DMS 273 (cell line): Measurements from ENCODE around the gene GGT5.
"Not testable (repeated sequence)": the region's sequence is repeated elsewhere in the genome, so short reads cannot be mapped to it uniquely, and the experiment has no call there.

Experiments
- DNase-seq: peaks from one replicate; lab custom pipeline; 2025; ENCODE audit not compliant: unreplicated experiment; lab: John Stamatoyannopoulos, UW

GGT5 gene

DNA sequence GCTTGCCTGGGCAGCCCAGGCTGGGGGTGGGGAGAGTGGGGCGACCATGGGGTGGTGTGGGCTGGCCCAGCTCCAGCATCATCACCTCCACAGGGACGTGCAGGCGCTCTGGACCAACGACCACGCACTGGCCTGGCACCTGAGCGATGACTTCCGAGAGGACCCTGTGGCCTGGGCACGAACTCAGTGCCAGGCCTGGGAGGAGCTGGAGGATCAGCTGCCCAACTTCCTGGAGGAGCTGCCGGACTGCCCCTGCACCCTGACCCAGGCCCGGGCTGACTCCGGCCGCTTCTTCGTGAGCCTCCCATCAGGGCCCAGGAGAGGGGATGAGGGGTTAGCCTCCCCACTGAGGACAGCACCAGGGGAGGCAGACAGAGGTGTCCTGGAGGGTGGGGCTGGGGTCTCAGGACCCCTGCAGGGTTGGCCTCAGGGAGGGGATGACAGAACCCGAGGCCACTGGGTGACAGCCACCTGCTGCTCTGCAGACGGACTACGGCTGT, 59.8 kb downstream of the GGT5 start:
- DNase-seq, result no peak

DNA sequence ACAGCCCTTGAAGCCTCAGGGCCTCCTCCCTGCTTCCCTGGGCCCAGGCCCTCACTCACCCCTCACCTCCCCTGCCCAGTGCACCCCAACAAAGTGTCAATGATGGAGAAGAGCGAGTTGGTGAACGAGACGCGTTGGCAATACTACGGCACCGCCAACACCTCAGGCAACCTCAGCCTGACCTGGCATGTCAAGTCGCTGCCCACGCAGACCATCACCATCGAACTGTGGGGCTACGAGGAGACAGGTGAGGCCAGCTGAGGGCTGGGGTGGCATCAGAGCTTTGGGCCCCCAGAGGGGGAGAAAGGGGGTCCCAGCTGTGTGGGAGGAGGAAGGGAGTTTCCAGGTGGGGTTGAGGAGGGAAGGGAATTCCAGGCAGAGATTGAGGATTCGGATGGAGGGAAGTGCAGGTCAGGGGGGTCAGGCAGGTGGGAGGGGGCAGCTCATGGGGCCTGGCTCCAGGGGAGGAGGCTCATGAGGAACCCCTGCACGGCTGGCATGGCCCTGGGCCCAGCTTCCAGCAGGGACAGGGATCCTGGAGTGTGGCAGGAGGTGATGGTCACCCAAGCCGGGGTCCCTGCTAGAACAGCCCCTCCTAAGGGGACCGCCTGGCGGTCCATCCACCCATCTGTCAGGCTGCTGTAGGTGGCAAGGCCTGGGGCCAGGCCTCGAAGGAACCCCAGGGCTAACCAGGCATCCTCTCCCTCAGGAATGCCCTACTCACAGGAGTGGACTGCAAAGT, 60.7 kb downstream of the GGT5 start:
- no peak for DNase-seq

DNA sequence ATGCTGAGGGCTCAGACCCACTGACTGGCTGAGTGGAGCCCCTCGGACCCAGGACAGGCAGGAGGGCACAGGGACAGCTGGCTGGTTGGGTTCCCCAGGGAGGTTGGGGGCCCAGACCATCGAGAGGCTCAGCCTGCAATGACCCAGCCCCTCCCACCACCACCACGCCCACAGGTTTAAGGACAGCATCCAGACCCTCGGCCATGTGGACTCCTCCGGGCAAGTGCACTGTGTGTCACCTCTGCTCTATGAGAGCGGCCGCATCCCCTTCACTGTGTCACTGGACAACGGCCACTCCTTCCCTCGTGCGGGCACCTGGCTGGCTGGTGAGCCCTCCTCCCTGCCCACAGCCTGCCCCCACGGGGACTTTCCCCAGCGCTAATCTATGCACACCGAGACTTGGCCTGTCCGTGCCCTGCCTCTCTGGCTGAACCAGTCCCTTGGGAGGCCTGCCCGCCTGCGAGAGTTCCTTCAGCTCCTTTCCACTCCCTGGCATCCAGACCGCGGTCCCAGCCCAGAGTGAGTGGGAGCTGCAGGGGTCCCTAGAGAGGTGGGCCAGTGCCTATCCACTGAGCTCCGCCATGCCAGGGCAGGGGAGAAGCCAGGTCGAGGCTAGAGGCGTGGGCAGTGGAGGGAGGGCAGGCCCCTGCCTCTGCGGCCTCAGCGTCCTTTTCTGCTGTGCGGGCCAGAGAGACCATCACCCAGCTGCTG, 61.4 kb downstream of the GGT5 start:
- peak; percentile 6 for DNase-seq

DNA sequence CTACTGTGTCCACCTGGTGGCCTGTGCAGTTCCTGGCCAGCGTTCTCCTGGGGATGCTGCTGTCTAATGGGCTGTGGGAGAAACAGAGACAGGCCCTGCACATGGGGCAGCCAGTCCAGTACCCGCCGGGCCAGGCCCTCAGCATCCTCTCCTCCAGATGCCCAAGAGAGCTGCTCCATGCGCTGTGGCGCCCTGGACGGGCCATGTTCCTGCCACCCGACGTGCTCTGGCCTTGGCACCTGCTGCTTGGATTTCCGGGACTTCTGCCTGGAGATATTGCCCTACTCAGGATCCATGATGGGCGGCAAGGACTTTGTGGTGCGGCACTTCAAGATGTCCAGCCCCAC, 62.0 kb downstream of the GGT5 start:
- not testable (repeated sequence) for DNase-seq

DNA sequence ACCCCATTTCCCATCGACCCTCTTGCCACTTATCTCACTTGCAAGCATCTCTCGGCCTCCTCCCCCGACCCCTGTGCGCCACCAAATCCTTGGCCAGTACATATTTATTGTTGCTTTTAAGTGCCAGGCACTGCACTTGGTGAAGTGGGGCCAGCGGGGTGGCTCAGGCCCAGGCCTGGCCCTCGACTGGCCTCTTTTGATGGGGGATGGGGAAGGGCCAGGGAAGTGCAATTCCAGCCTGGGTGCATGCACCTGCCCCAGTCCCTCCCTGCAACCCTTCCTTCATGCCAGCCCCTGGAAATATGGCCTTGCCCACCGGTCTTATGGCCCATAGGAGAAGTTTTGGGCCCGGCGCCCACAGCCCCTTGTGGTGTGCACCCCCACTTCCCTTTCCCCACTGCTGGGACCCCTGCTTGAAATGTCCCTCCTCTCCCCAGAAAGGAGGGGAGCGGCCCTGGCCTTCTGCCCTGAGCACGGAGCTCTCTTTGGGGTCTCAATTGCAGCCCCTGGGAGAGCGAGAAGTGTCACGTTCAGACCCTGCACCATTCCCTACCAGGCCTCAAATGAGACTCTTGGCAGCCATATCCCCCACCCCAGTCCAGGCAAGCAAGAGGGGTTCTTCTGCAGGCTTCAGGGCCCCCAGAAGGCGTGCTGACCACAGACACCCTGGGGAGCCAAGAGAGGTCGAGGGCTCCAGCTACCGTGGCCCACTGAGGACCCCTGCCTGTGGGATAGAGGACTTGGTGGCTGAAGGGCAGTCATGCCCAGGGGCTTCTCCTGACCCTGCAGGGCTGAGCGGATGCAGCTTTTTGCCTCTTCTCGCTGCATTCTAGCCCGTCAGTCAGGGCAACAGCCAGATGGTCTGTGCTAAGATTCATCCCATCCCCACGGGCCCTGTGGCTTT, 62.6 kb downstream of the GGT5 start:
- peak; percentile 36 for DNase-seq

DNA sequence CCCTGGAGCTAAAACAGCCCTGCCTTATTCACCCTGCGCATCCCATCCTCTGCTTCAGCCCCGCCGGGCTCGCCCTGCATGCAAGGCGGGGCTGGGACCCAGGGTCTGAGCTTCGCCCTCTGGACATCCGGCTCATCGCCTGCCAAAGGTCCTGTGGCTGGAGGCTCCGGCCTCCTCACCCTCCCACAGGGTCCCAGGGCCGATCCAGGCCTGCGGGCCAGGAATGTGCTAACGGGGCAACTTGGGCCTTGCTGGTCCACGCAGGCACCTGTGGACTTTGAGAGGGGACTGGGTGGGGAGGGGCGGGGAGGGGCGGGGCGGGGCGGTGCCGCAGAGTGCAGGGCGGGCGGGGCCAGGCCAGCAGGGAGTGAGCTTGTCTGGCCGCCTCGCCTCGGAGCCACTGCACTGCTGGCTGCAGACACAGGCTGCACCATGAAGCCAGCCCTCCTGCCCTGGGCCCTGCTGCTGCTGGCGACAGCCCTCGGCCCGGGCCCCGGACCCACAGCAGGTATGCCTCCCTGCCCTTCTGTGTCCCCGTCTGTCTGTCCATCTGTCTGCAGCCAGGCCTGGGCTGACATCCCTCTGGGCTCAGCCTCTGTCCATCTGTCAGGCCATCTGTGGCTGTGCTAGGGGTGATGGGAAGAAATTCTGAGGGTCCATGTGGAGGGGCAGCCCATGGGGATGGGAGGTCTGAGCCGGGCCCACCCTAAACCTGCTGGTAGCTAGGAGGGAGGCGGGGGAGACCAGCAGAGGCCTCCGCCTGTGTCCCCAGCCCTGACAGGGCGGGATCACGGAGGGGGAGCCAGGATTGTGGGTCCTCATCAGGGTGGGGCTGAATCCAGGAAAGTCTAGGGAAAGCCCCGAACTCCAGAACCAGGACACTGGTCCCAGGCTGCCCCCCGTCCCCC, 63.5 kb downstream of the GGT5 start, which contains the start of gene SUSD2:
Gene SUSD2, plus strand, starts transcription at position 400 of the 908 bp plus-strand sequence. Its CDS starts 33 bp downstream, at position 433.
- peak; percentile 93 for DNase-seq

DNA sequence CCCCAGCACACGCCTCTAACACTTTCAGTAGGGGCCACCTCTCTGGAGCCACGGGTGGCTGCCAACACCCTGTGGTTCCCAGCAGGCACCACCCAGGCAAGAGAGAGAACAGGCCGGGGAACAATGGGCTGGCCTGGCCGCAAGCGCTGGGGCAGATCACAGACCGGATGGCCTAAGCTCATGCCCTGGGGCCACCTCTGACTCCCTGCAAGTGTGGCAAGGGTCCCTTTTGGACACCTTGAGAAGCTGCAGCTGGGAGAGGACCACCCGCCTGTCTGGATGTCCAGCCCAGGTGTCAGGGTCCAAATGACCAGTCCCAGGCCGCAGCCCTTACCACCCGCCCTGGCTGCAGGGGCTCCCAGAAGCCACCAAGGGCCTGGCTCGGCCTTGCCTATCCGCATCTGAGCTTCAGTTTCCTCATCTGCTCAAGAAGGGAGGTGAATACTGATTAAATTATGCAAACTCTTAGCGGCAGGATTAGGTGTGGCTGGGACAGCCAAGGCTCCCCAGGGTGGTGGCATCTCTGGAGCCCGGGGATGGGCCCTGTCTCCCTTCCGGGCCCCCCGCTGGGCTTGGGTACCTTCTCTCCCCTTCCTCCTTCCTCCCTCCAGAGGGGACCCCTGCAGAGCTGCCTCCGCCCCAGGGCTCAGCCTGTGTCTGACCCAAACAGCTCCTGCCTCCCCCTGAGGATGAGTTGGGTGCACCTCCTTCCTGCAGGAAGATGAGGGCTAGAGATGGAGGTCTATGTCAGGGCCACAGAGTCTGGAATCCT, 64.4 kb downstream of the GGT5 start:
- no peak for DNase-seq

DNA sequence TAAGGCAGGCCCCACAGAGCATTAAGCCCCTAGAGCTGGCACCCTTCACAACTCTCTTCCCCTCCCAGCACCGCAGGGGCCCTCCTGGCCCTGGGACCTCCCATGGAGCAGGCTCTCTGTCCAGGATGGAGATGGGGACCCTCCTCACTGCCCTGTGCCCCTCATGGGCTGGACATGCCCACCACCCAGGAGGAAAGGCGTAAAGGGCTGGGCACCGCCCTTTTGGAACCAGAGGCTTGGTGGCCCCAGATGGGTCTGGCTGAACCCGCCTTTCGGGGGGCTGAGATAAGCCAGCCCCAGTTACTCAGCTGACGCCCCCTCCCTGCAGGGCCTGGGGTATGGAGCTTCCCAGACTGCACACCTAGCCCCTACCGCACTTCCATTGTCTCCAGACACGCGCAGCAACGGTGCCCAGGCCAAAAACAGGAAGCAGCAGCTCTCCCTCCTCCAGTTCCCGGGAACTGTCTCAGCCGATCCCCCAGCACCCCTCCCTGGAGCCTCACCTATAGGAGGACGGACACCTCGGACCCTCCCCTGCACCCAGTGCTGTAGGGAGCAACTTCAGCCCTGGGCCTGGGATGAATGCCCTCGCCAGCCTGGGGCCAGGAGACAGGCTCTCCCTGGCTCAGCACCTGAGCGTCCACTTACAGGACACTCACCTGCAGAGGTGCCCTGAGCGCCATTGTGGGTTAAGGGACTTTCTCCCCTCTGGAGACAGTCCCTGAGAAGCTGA, 65.2 kb downstream of the GGT5 start:
- DNase-seq, result no peak

DNA sequence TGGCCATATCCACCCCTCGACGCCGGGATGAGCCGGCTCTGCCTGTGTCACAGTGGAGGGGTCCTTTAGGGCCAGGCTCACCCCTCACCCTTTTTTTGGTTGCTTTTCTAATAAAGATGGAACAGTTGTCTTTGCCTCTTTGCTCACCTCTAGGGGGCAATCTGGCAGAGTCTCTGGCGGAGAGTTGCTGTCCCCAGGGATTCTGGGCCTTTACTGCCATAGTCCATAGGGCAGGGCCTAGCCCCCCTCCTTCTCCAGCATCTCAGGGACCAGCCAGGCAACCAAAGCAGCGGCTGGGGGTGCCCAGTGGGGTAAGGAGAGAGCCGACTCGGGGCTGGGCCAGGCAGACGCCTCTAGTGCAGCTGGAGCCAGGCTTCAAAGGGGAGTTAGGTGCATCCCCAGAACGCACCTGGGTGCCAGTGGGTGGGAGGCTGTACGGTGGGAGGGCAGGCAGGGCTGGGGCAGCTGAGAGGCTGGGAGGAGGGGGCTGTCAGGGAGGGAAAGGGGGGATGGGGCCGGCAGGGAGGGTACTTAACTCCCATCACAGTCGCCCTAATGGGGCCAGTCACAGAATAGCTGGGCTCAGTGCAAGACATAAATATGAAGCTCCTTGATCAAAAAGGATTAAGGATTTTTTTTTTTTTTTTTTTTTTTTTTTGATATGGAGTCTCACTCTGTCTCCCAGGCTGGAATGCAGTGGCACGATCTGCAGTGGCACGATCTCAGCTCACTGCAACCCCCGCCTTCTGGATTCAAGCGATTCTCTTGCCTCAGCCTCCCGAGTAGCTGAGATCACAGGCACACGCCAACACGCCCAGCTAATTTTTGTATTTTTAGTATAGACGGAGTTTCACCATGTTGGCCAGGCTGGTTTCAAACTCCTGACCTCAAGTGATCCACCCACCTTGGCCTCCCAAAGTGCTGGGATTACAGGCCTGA, 66.1 kb downstream of the GGT5 start:
- DNase-seq, result peak; percentile 54

DNA sequence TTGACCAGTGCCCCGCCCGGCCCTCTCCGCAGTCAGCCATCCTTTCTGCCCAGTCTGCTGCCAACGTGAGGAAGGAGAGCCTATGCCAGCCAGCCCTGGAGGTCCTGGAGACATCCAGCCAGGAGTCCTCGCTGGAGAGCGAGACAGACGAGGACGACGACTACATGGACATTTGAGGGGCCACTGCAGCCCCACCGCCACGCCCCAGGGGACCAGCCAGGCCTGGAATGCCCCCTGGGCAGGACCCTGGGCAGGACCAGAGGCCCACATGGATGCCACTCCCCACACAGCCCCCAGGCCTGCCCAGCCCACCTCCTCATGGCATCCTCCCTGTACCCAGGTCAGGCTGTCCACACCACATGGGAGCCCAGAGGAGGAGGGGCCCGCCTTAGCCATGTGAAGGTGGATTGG, 66.9 kb downstream of the GGT5 start:
- no peak for DNase-seq

DNA sequence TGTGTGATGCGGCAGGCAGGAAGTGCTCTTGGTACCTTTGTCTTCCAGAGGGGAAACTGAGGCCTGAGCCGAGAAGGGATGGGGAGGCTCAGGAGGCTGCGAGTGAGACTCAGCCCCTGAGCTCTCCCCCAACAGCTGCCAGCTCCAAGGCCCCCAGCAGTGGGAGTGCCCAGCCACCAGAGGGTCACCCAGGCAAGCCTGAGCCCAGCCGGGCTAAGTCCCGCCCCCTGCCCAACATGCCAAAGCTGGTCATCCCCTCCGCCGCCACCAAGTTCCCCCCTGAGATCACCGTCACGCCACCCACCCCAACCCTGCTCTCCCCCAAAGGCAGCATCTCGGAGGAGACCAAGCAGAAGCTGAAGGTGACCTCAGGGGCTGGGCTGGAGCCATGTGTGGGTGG, 67.4 kb downstream of the GGT5 start:
- DNase-seq, result no peak

DNA sequence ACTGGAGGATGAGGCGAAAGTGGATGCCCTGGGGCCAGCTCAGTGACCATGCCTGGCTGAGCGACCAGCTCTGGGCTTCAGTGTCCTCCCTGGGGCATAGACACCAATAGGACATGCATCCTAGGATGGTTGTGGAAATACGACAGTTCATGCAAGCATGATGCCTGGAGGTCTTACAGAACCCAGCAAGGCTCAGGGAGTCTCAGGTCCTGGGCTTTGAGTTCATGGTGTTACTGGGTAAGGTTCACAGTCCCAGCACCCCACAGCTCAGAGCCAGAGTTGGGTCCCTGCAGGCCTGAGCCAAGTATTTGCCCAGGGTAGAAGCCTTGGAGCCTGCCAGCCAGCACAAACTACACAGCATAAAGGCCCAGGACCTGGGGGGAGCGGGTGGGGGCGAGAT, 67.8 kb downstream of the GGT5 start:
- DNase-seq, result no peak

DNA sequence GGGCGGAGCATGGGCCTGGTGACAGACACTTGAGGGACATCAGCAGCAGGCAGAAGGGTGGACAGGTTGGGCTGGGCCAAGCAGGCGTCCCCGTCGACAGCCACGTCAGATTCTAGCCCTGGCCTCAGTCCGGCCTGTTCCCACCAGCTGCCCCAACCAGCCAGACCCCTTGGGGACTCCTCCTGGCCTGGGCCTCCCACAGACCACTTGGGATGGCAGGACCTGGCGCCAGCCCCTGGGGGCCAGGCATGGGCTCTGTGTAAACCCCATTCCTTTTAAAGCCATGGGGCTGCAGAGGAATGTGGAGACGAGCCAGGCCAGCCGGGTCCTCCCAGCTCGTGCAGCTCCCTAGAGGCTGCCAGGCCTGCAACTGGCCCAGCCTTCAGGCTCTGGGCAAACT, 68.3 kb downstream of the GGT5 start:
- DNase-seq, result no peak

DNA sequence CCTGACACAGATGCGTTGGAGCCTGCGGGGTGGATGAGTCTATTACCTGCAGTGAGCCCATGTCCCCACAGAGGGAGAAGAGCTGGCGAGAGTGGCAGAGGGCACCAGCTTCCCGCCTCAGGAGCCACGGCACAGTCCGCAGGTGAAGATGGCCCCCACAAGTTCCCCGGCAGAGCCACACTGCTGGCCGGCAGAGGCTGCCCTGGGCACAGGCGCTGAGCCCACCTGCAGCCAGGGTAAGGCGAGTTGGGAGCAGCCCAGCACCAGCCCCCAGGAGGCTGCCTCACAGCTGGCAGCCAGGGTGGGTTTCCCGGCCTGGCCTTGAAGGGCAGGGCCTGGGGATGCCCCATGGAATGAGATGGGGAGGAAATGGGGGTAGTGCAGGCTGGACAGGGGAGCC, 68.8 kb downstream of the GGT5 start:
- DNase-seq, result no peak

DNA sequence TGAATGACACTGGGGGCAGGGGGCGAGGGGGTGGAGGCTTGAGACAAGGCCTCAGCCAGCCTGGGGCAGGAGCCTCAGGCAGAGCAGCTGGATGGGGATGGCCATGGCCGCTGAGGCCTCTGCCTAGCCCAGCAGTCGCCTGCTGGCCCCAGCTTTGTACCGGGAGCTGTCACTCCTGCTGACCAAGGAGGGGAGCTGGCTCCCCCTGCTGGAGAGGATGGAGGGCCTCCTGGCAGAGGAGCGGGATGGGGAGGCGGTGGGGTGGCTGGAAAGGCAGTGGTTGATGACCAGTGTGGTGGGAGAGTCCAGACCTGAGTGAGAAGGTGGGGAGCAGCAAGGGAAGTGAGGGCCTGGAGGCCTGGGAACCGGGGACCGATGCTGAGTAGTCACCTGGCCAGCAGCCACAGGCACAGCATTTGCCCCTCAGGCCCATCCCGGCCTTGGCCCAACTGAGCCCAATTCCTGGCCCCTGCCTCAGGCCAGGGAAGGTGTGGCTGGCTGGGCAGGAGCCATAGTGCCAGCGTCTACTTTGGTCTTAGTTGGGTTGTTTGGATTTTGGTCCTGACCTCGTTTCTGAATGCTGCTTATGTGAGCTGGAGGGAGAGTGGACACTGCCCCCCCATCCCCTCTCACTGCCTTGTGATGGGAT, 69.6 kb downstream of the GGT5 start:
- DNase-seq, result peak; percentile 77

DNA sequence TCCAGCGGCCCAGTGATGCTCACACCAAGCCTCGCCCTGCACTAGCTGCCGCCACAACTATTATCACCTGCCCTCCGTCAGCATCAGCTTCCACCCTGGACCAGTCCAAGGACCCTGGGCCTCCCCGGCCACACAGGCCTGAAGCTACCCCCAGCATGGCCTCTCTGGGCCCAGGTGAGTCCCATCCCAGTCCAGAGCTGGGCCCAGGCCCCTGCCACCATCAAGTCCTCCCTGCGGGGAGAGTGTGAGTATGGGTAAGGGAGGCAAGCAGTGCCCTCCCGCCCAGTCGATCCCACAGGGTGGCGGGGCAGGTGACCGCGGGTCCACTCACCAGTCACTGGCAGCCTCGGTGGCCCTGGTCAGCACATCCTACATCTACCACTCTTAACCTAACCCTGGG, 73.1 kb downstream of the GGT5 start:
- DNase-seq, result no peak

DNA sequence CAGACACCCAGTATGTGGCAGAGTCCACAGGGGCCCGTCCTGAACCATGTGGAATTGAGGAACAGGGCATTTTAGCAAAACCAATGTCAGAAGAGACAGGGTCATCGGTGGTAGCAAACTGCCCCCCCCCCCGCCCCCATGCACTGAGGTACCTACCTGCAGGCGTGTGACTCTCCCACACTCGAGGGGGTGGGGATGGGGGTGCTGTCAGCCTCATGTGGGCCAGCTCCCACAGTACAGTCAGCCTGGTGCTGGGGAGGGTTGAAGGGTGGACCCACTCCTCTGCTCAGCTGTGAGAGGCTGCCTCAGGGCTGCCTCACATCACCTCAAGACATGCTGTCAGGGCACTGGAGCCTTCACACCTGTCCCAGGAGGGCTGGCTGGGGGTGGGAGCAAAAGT, 74.2 kb downstream of the GGT5 start:
- DNase-seq, result no peak
